Panc1 (cell line): ENCODE measurements around the gene ATP6V0C.

Source experiments
- POLR2AphosphoS5 ChIP-seq: IDR thresholded peaks from 2 replicates; pipeline ENCODE4 v1.6.1; 2012; ENCODE audit warnings: mild to moderate bottlenecking, low read depth, low read length, moderate library complexity
- TF ChIP-seq, protein P1 (sequence below): fragments of 450-650 bp; IDR thresholded peaks from 2 replicates; pipeline ENCODE4 v1.5.1; 2017; ENCODE audit warnings: mild to moderate bottlenecking
- TF ChIP-seq, protein P2 (sequence below), 2 experiments: IDR thresholded peaks; 2 replicates each; pipeline ENCODE4 v1.6.1; 2011 to 2012; ENCODE audit warnings: low read depth in 2 of 2, control low read depth in 1 of 2, low read length in 1 of 2, mild to moderate bottlenecking in 1 of 2, moderate library complexity in 1 of 2; ENCODE audit not compliant: insufficient read depth in 1 of 2

DNA sequence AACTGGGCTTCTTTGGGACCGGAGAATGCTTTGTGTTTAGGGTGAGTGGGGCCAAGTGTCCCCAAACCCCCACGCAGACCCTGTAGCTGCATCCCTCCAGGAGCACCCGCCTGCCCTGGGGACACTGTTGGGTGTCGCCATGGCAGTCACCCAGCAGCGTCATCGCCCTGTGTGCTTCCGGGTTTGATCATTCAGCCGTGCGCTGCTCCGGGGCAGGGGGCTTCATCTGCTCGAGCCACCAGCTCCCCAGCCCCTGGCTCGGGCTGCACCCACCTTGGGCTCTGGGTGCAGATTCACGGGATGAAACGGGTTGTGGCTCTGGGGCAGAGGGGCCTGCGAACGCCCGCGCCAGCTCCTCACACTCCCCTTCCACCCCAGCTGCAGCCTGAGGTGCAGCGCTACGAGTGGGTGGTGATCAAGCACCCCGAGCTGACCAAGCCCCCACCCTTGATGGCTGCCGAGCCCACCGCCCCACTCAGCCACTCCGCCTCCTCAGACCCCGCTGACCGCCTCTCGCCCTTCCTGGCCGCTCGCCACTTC, 13.8 kb upstream of the ATP6V0C start:
- TF ChIP-seq, protein P1, sequence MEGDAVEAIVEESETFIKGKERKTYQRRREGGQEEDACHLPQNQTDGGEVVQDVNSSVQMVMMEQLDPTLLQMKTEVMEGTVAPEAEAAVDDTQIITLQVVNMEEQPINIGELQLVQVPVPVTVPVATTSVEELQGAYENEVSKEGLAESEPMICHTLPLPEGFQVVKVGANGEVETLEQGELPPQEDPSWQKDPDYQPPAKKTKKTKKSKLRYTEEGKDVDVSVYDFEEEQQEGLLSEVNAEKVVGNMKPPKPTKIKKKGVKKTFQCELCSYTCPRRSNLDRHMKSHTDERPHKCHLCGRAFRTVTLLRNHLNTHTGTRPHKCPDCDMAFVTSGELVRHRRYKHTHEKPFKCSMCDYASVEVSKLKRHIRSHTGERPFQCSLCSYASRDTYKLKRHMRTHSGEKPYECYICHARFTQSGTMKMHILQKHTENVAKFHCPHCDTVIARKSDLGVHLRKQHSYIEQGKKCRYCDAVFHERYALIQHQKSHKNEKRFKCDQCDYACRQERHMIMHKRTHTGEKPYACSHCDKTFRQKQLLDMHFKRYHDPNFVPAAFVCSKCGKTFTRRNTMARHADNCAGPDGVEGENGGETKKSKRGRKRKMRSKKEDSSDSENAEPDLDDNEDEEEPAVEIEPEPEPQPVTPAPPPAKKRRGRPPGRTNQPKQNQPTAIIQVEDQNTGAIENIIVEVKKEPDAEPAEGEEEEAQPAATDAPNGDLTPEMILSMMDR, result no peak
- TF ChIP-seq POLR2AphosphoS5, result no peak
- TF ChIP-seq, protein P2, sequence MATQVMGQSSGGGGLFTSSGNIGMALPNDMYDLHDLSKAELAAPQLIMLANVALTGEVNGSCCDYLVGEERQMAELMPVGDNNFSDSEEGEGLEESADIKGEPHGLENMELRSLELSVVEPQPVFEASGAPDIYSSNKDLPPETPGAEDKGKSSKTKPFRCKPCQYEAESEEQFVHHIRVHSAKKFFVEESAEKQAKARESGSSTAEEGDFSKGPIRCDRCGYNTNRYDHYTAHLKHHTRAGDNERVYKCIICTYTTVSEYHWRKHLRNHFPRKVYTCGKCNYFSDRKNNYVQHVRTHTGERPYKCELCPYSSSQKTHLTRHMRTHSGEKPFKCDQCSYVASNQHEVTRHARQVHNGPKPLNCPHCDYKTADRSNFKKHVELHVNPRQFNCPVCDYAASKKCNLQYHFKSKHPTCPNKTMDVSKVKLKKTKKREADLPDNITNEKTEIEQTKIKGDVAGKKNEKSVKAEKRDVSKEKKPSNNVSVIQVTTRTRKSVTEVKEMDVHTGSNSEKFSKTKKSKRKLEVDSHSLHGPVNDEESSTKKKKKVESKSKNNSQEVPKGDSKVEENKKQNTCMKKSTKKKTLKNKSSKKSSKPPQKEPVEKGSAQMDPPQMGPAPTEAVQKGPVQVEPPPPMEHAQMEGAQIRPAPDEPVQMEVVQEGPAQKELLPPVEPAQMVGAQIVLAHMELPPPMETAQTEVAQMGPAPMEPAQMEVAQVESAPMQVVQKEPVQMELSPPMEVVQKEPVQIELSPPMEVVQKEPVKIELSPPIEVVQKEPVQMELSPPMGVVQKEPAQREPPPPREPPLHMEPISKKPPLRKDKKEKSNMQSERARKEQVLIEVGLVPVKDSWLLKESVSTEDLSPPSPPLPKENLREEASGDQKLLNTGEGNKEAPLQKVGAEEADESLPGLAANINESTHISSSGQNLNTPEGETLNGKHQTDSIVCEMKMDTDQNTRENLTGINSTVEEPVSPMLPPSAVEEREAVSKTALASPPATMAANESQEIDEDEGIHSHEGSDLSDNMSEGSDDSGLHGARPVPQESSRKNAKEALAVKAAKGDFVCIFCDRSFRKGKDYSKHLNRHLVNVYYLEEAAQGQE (IDR thresholded peaks at IDR 0.05; ENCODE audit: insufficient read depth in 1 of 2, low read depth in 2 of 2, low read length in 1 of 2), result no peak
